ENCODE measurements around the gene NLRP3.
A peak's percentile ranks its signal among the peaks of the same experiment; 100 is the strongest.
"Not testable (repeated sequence)": the region's sequence is repeated elsewhere in the genome, so short reads cannot be mapped to it uniquely, and the experiment has no call there.

NLRP3 gene

GRCh38 chr1:247392088-247392487 is 23.9 kb upstream of the NLRP3 start:
- no peak for DNase-seq

- DNase-seq = not testable (repeated sequence)
Observed at GRCh38 chr1:247395075-247395474, 20.9 kb upstream of the NLRP3 start.

GRCh38 chr1:247400685-247401084 is 15.3 kb upstream of the NLRP3 start:
- DNase-seq = no peak

- DNase-seq = peak; percentile 3
Observed at GRCh38 chr1:247401310-247402119, 14.5 kb upstream of the NLRP3 start.

- DNase-seq = no peak
Observed at GRCh38 chr1:247402120-247402675, 13.8 kb upstream of the NLRP3 start.

GRCh38 chr1:247406014-247406656 is 9.8 kb upstream of the NLRP3 start:
- no peak for DNase-seq

GRCh38 chr1:247407180-247407616 is 8.8 kb upstream of the NLRP3 start:
- no peak for DNase-seq

GRCh38 chr1:247408100-247408499 is 7.9 kb upstream of the NLRP3 start:
- DNase-seq = no peak

- no peak for DNase-seq
Observed at GRCh38 chr1:247409869-247410544, 6.0 kb upstream of the NLRP3 start.

GRCh38 chr1:247411621-247412327 is 4.2 kb upstream of the NLRP3 start:
- no peak for DNase-seq

- no peak for DNase-seq
Observed at GRCh38 chr1:247417831-247418230, 1.9 kb downstream of the NLRP3 start.

GRCh38 chr1:247419336-247419735 is 3.4 kb downstream of the NLRP3 start:
- no peak for DNase-seq

GRCh38 chr1:247421074-247421473 is 5.1 kb downstream of the NLRP3 start:
- DNase-seq = no peak

GRCh38 chr1:247429496-247429895 is 13.5 kb downstream of the NLRP3 start:
- no peak for DNase-seq

GRCh38 chr1:247430434-247430833 is 14.5 kb downstream of the NLRP3 start:
- no peak for DNase-seq

GRCh38 chr1:247431643-247432042 is 15.7 kb downstream of the NLRP3 start:
- no peak for DNase-seq

GRCh38 chr1:247434005-247434404 is 18.0 kb downstream of the NLRP3 start:
- DNase-seq = no peak

GRCh38 chr1:247435030-247435758 is 19.2 kb downstream of the NLRP3 start:
- DNase-seq = no peak

- no peak for DNase-seq
Observed at GRCh38 chr1:247435759-247436147, 19.8 kb downstream of the NLRP3 start.

- DNase-seq = no peak
Observed at GRCh38 chr1:247437551-247438505, 21.9 kb downstream of the NLRP3 start.
